K562 (cell line): ENCODE measurements around the gene ARV1. TPM values are rescaled to one million over a fixed set of nuclear protein-coding genes. Genes with fewer than 3 reads are reported as not detected.

Experiments
- ATAC-seq: fragments of 200-7000 bp; cut with Tn5 transposase; 3 replicates; pipeline ENCODE4 v1.9.1; 2020; ENCODE audit warnings: moderate library complexity
- BruUV-seq: library from RNA; stranded (reverse); fragments of 400-500 nt; replicated peaks from 2 replicates; lab custom pipeline; 2021; lab: Mats Ljungman, UMichigan
- CTCF ChIA-PET: fragments of 300-600 bp; formaldehyde crosslinking; extraction: SDS; loops from one replicate; lab custom pipeline; 2021; ENCODE audit warnings: low intra/inter-chr PET ratio; lab: Yijun Ruan, JAX
- POLR2A ChIA-PET: fragments of 300-600, 350-650 bp; sonication (Branson Sonifier 250); formaldehyde crosslinking; extraction: SDS; loops from one replicate; lab custom pipeline; 2021; ENCODE audit warnings: antibody characterized with exemption, inconsistent platforms; lab: Yijun Ruan, JAX
- DNase-seq, 4 experiments: peaks; one replicate each; pipeline versions ENCODE4 v3.0.0 to v3.0.0-alpha.2; 2011 to 2018; ENCODE audit warnings: low spot score in 3 of 4, mixed read lengths in 3 of 4; ENCODE audit errors: extremely low read depth in 1 of 4
- FAIRE-seq: peaks from 2 replicates; lab custom pipeline; 2011; peaks lifted over from hg19 to GRCh38; lab: Jason Lieb, UNC
- H2AFZ ChIP-seq: 2 replicates; pipeline ENCODE4 v1.6.0; 2011; ENCODE audit warnings: low read depth, low read length, control low read depth, inconsistent platforms
- H3K27ac ChIP-seq: fragments of 200-600 bp; 3 replicates; pipeline ENCODE4 v1.8.0; 2011; ENCODE audit warnings: low read depth, mild to moderate bottlenecking, control low read depth, inconsistent platforms, low read length, moderate library complexity, mixed read lengths; ENCODE audit errors: extremely low read depth
- H3K27me3 ChIP-seq, 2 experiments: fragments of 300-600 bp in 1 of 2; 2 replicates in 1 of 2; 3 replicates in 1 of 2; pipeline versions ENCODE4 v1.6.0 to v1.8.0; 2011; ENCODE audit warnings: inconsistent platforms in 2 of 2, low read length in 2 of 2, mild to moderate bottlenecking in 1 of 2, mixed read lengths in 1 of 2, moderate library complexity in 1 of 2; ENCODE audit not compliant: control insufficient read depth in 2 of 2, insufficient read depth in 2 of 2
- H3K36me3 ChIP-seq: fragments of 300-600 bp; 3 replicates; pipeline ENCODE4 v1.8.0; 2011; ENCODE audit warnings: mild to moderate bottlenecking, low read length, inconsistent platforms; ENCODE audit not compliant: control insufficient read depth, insufficient read depth
- H3K4me1 ChIP-seq, 2 experiments: fragments of 200-600 bp in 1 of 2; replicated peaks in 1 of 2; 2 replicates in 1 of 2; 3 replicates in 1 of 2; pipeline versions ENCODE4 v1.5.1 to v1.8.0; 2011; ENCODE audit warnings: inconsistent platforms in 2 of 2, low read length in 2 of 2, mild to moderate bottlenecking in 1 of 2, mixed read lengths in 1 of 2, moderate library complexity in 1 of 2; ENCODE audit not compliant: control insufficient read depth in 2 of 2, insufficient read depth in 2 of 2
- H3K4me2 ChIP-seq: 2 replicates; pipeline ENCODE4 v1.6.1; 2011; ENCODE audit warnings: low read length, control low read depth, inconsistent platforms, mixed read lengths; ENCODE audit not compliant: insufficient read depth
- H3K4me3 ChIP-seq: fragments of 200-600 bp; sonication (generic), shearing (Covaris generic); 2 replicates; pipeline ENCODE4 v1.5.1; 2016; ENCODE audit warnings: control low read depth, inconsistent platforms
- H3K79me2 ChIP-seq: fragments of 200-600 bp; 3 replicates; pipeline ENCODE4 v1.8.0; 2011; ENCODE audit warnings: low read length, inconsistent platforms; ENCODE audit not compliant: control insufficient read depth, insufficient read depth
- H3K9ac ChIP-seq, 2 experiments: 2 replicates each; pipeline versions ENCODE4 v1.6.0 to v1.6.1; 2011; ENCODE audit warnings: low read depth in 2 of 2, low read length in 2 of 2, control low read depth in 1 of 2, inconsistent platforms in 1 of 2, mild to moderate bottlenecking in 1 of 2, mixed read lengths in 1 of 2; ENCODE audit not compliant: insufficient read depth in 1 of 2
- H3K9me1 ChIP-seq: one replicate; pipeline ENCODE4 v1.6.0; 2011; ENCODE audit warnings: inconsistent platforms, mild to moderate bottlenecking, low read length, moderate library complexity; ENCODE audit not compliant: control insufficient read depth, insufficient read depth
- H3K9me3 ChIP-seq: replicated peaks from 2 replicates; pipeline ENCODE4 v1.5.1; 2011; ENCODE audit warnings: low read depth, low read length, inconsistent platforms; ENCODE audit not compliant: control insufficient read depth, insufficient read depth
- H4K20me1 ChIP-seq: replicated peaks from 2 replicates; pipeline ENCODE4 v1.6.1; 2011; ENCODE audit warnings: low read length, inconsistent platforms, mixed read lengths; ENCODE audit not compliant: control insufficient read depth, insufficient read depth
- ATF1 ChIP-seq, 2 experiments: fragments of 450-650 bp in 1 of 2; IDR thresholded peaks; 2 replicates each; pipeline ENCODE4 v1.6.1; 2016; ENCODE audit warnings: missing compliant biosample characterization in 1 of 2, missing genetic modification characterization in 1 of 2
- BDP1 ChIP-seq: IDR thresholded peaks from 3 replicates; pipeline ENCODE4 v1.6.1; 2011; ENCODE audit not compliant: insufficient read length, insufficient read depth
- CBX2 ChIP-seq: fragments of 200-600 bp; sonication (generic); IDR thresholded peaks from one replicate; pipeline ENCODE4 v1.6.1; 2012; ENCODE audit warnings: mild to moderate bottlenecking, low read length, inconsistent platforms; ENCODE audit not compliant: insufficient read depth, poor library complexity, severe bottlenecking
- DLX4 ChIP-seq: fragments of 250-450 bp; sonication (Bioruptor Pico); IDR thresholded peaks from 2 replicates; pipeline ENCODE4 v1.6.1; 2021; ENCODE audit warnings: mild to moderate bottlenecking
- E2F5 ChIP-seq: sonication (generic); formaldehyde crosslinking; IDR thresholded peaks from 2 replicates; pipeline ENCODE4 v1.8.0; 2022; ENCODE audit warnings: mild to moderate bottlenecking, missing genetic modification reagents
- IRF1 ChIP-seq: sonication (generic); formaldehyde crosslinking; IDR thresholded peaks from 2 replicates; pipeline ENCODE4 v1.8.0; 2022; ENCODE audit warnings: missing genetic modification reagents, mild to moderate bottlenecking, borderline replicate concordance
- MCM2 ChIP-seq: fragments of 450-650 bp; IDR thresholded peaks from 2 replicates; pipeline ENCODE4 v1.6.1; 2017; ENCODE audit warnings: low read depth, mild to moderate bottlenecking
- MXD1 ChIP-seq: fragments of 250-450 bp; sonication (Bioruptor Pico); IDR thresholded peaks from 2 replicates; pipeline ENCODE4 v1.8.0; 2021; ENCODE audit warnings: borderline replicate concordance, mild to moderate bottlenecking, moderate library complexity; ENCODE audit not compliant: poor library complexity, severe bottlenecking
- NFIX ChIP-seq: fragments of 250-450 bp; sonication (Bioruptor Pico); IDR thresholded peaks from 2 replicates; pipeline ENCODE4 v1.4.0; 2020; ENCODE audit warnings: low read depth, mild to moderate bottlenecking, moderate library complexity
- NR2C2 ChIP-seq, 2 experiments: fragments of 200-800 bp in 1 of 2; sonication (Bioruptor generic) in 1 of 2; sonication (generic) in 1 of 2; formaldehyde crosslinking in 1 of 2; IDR thresholded peaks; 2 replicates each; pipeline versions ENCODE4 v1.6.1 to v1.8.0; 2016 to 2022; ENCODE audit warnings: mild to moderate bottlenecking in 1 of 2, missing compliant biosample characterization in 1 of 2, missing genetic modification characterization in 1 of 2, missing genetic modification reagents in 1 of 2
- TOE1 ChIP-seq, 2 experiments: fragments of 450-650 bp in 1 of 2; sonication (generic) in 1 of 2; formaldehyde crosslinking in 1 of 2; IDR thresholded peaks; 2 replicates each; pipeline versions ENCODE4 v1.7.1 to v1.8.0; 2016 to 2022; ENCODE audit warnings: borderline replicate concordance in 2 of 2, mild to moderate bottlenecking in 2 of 2, antibody characterized with exemption in 1 of 2, inconsistent platforms in 1 of 2, low read depth in 1 of 2, missing genetic modification reagents in 1 of 2, moderate library complexity in 1 of 2
- XRCC5 ChIP-seq: fragments of 200-400 bp; formaldehyde crosslinking; IDR thresholded peaks from 2 replicates; pipeline ENCODE4 v1.6.1; 2017; ENCODE audit warnings: low read depth, mild to moderate bottlenecking, low read length
- ZBTB11 ChIP-seq, 3 experiments: fragments of 200-800 bp in 1 of 3; fragments of 250-450 bp in 1 of 3; fragments of 450-650 bp in 1 of 3; sonication (Bioruptor Pico) in 1 of 3; sonication (Bioruptor generic) in 1 of 3; formaldehyde crosslinking in 1 of 3; IDR thresholded peaks; 2 replicates each; pipeline versions ENCODE4 v1.6.1 to v1.8.0; 2016 to 2022; ENCODE audit warnings: mild to moderate bottlenecking in 2 of 3, missing genetic modification characterization in 2 of 3, missing compliant biosample characterization in 1 of 3, moderate library complexity in 1 of 3
- ZC3H11A ChIP-seq: IDR thresholded peaks from 2 replicates; pipeline ENCODE4 v1.6.1; 2012; ENCODE audit warnings: low read depth, low read length, improper control_type of control experiment
- WGBS: fragments of 100-300 bp; shearing (Covaris generic); methylation state at CpG from one replicate; pipeline ENCODE4 v1.1.6; 2016; ENCODE audit warnings: low coverage, mixed read lengths; ENCODE audit not compliant: insufficient coverage; ENCODE audit errors: missing lambda C conversion rate; 5-methylcytosine and 5-hydroxymethylcytosine counted together
- in situ Hi-C: fragments of 300-500 bp; cut with MboI; formaldehyde crosslinking; loops from 4 replicates; pipeline ENCODE4 v1.15.0; 2018; ENCODE audit warnings: inconsistent platforms, mixed read lengths
- intact Hi-C: fragments of 100-400 bp; cut with micrococcal nuclease; formaldehyde crosslinking; loops from 2 replicates; pipeline ENCODE4 v1.14.2; 2022
- polyA plus RNA-seq, 8 experiments: library from polyadenylated mRNA; depleted of rRNA in 4 of 8; stranded (reverse) in 5 of 8; unstranded in 3 of 8; fragments of >200 nt; fragmentation: Nextera tagmentation in 2 of 8; fragmentation: Illumina TruSeq in 1 of 8; extraction: Ambion mirVana in 2 of 8; extraction: Trizol in 1 of 8; gene quantifications; 2 replicates each; pipeline versions ENCODE4 v1.2.1 to v1.2.3, GENCODE V29; 2011 to 2014; ENCODE audit warnings: inconsistent platforms in 1 of 8, missing spikeins in 1 of 8
- total RNA-seq, 7 experiments: library from RNA; depleted of rRNA in 6 of 7; stranded (reverse); fragments of >200 nt in 6 of 7; fragmentation: Illumina TruSeq in 2 of 7; extraction: Trizol in 2 of 7; gene quantifications; 2 replicates each; pipeline versions ENCODE4 v1.2.1 to v1.2.3, GENCODE V29; 2011 to 2021; ENCODE audit warnings: low replicate concordance in 1 of 7

The ARV1 gene
- total and polyA plus RNA-seq, 9 of the 15 experiments (the other 6 are each of a cell fraction or from before 2014, with no cell fraction given) = 54.8 to 139 (median 74.0) TPM

- no peaks in the 10 kb centered on the region for H3K9me3 ChIP-seq
- in situ Hi-C loops = no loop called here
- peaks cover 3 to 8% of the 10 kb centered on the region in 2 experiments for H3K4me1 ChIP-seq
- no peaks in the 10 kb centered on the region for H3K9me1 ChIP-seq
- intact Hi-C loops = no loop called here
- H3K36me3 ChIP-seq = peaks cover 34% of the 10 kb centered on the region; the same call in 1 of the 3 replicates
- ChIA-PET POLR2A (interaction anchor here (0.8 to 2.0 kb wide), 2 partner anchors 9 to 27 kb away, joined by 3 to 7 read pairs; no protein-coding TSS in a partner anchor), CTCF (no interaction called here)
- no peaks in the 10 kb centered on the region for H3K27me3 ChIP-seq
- H3K4me3 ChIP-seq = no peak overlapping the region
- 82% methylated on average over 6 of the region's 6 CpGs for WGBS
- H4K20me1 ChIP-seq = peaks cover 23% of the 10 kb centered on the region; the same call in 1 of the 2 replicates
- no TSS peak for BruUV-seq
- peaks cover 61% of the 10 kb centered on the region for H3K79me2 ChIP-seq
- no peak overlapping the region for H2AFZ ChIP-seq
- DNase-seq (no peak), FAIRE-seq (no peak), ATAC-seq (no peak)
- H3K4me2 ChIP-seq = no peak overlapping the region
- H3K27ac ChIP-seq = no peak overlapping the region
- no peak overlapping the region for H3K9ac ChIP-seq
- TF ChIP-seq NR2C2 (CRISPR knock-in tag; IDR thresholded peaks at IDR 0.05) (no peak), NR2C2 (tag; IDR thresholded peaks at IDR 0.05) (no peak), MXD1 (CRISPR knock-in tag) (no peak), E2F5 (CRISPR knock-in tag) (no peak), DLX4 (no peak), ZBTB11 (CRISPR knock-in tag; IDR thresholded peaks at IDR 0.05) (no peak), TOE1 (IDR thresholded peaks at IDR 0.05; ENCODE audit: borderline replicate concordance) (no peak), TOE1 (CRISPR knock-in tag; IDR thresholded peaks at IDR 0.05; ENCODE audit: borderline replicate concordance, low read depth) (no peak), NFIX (no peak), ZC3H11A (no peak), CBX2 (no peak), MCM2 (no peak), IRF1 (CRISPR knock-in tag) (no peak), BDP1 (no peak), XRCC5 (no peak), ATF1 (CRISPR knock-in tag; IDR thresholded peaks at IDR 0.05) (no peak), ATF1 (tag; IDR thresholded peaks at IDR 0.05) (no peak)
These were observed 50.9 kb downstream of the ARV1 start for GRCh38 chr1:231029841-231030240.
